Spleen (tissue), 13 donors: Measurements from ENCODE around the gene FSIP1. TPM values are rescaled to one million over a fixed set of nuclear protein-coding genes. Genes with fewer than 3 reads are reported as not detected.

Source experiments
- DNase-seq: peaks from one replicate; pipeline ENCODE4 v3.0.0-alpha.2; 2020
- H3K27ac ChIP-seq, 8 donors: fragments of 200-600 bp; sonication (generic) in 7 of 8; 1 replicate in 4 of 8; 2 replicates in 4 of 8; pipeline versions ENCODE4 v1.5.0 to v1.8.0; 2016 to 2021; ENCODE audit warnings: inconsistent platforms in 4 of 8, mild to moderate bottlenecking in 4 of 8, moderate library complexity in 1 of 8
- H3K27me3 ChIP-seq, 7 donors: fragments of 200-600 bp; sonication (generic) in 6 of 7; replicated peaks in 1 of 7; 1 replicate in 4 of 7; 2 replicates in 3 of 7; pipeline versions ENCODE4 v1.5.0 to v1.8.0; 2016 to 2021; ENCODE audit warnings: inconsistent platforms in 3 of 7, mild to moderate bottlenecking in 1 of 7
- H3K36me3 ChIP-seq, 6 donors: fragments of 200-600 bp; sonication (generic) in 5 of 6; 1 replicate in 4 of 6; 2 replicates in 2 of 6; pipeline versions ENCODE4 v1.5.0 to v1.8.0; 2016 to 2021; ENCODE audit warnings: inconsistent platforms in 2 of 6
- H3K4me1 ChIP-seq, 6 donors: fragments of 200-600 bp; sonication (generic) in 5 of 6; 1 replicate in 3 of 6; 2 replicates in 3 of 6; pipeline versions ENCODE4 v1.5.0 to v1.8.0; 2016 to 2021; ENCODE audit warnings: inconsistent platforms in 3 of 6
- H3K4me3 ChIP-seq, 8 donors: fragments of 200-600 bp; sonication (generic) in 7 of 8; 1 replicate in 4 of 8; 2 replicates in 4 of 8; pipeline versions ENCODE4 v1.5.0 to v1.8.0; 2016 to 2021; ENCODE audit warnings: inconsistent platforms in 4 of 8, mild to moderate bottlenecking in 4 of 8, moderate library complexity in 2 of 8
- H3K9me3 ChIP-seq, 8 donors: fragments of 200-600 bp; sonication (generic) in 7 of 8; 1 replicate in 4 of 8; 2 replicates in 4 of 8; pipeline versions ENCODE4 v1.5.0 to v1.8.0; 2016 to 2021; ENCODE audit warnings: inconsistent platforms in 4 of 8
- CTCF ChIP-seq, 11 experiments: fragments of 200-600 bp in 7 of 11; fragments of 450-650 bp in 4 of 11; sonication (generic) in 4 of 11; IDR thresholded peaks in 8 of 11; conservative IDR thresholded peaks in 3 of 11; 1 replicate in 7 of 11; 2 replicates in 4 of 11; pipeline versions ENCODE4 v1.4.0 to v1.8.0; 2016 to 2021; ENCODE audit warnings: antibody characterized with exemption in 11 of 11, inconsistent platforms in 4 of 11, mild to moderate bottlenecking in 1 of 11
- POLR2A ChIP-seq, 3 donors: fragments of 450-650 bp; IDR thresholded peaks; one replicate each; pipeline ENCODE4 v1.5.1; 2017; ENCODE audit warnings: antibody characterized with exemption in 3 of 3, mild to moderate bottlenecking in 1 of 3
- POLR2AphosphoS5 ChIP-seq, 3 donors: sonication (generic); formaldehyde crosslinking; IDR thresholded peaks; one replicate each; pipeline ENCODE4 v1.5.1; 2017; ENCODE audit warnings: antibody characterized with exemption in 3 of 3
- WGBS, 5 donors: extraction: QIAGEN DNeasy Blood & Tissue Kit in 3 of 5; methylation state at CpG; one replicate each; pipeline versions ENCODE4 v1.1.5 to v1.1.7; 2013 to 2018; 5-methylcytosine and 5-hydroxymethylcytosine counted together
- intact Hi-C: fragments of 100-400 bp; cut with DNase I; formaldehyde crosslinking; loops from one replicate; pipeline ENCODE4 v1.15.0; 2023; ENCODE audit warnings: low total_unique reads
- long read RNA-seq, 2 donors: transcript quantifications; one replicate each; lab custom pipeline, GENCODE V29; 2026
- polyA plus RNA-seq, 3 donors: library from polyadenylated mRNA; stranded (reverse); fragments of 200-250 nt; gene quantifications; one replicate each; pipeline ENCODE4 v1.2.1, GENCODE V29; 2013
- total RNA-seq, 7 donors: library from RNA; depleted of rRNA in 3 of 7; stranded (reverse); fragments of >200 nt in 3 of 7; fragmentation: NEBNext Ultra II Directional in 4 of 7; extraction: Animal tissue kit (Norgen Biotek cat#: 25700) in 4 of 7; gene quantifications; one replicate each; pipeline versions ENCODE4 v1.1.0 to v1.2.1, GENCODE V29; 2016 to 2021
- donor health status: healthy with polysubstance abuse.
- donor health status: DM: no; HTN: no; CAD: no; lungs with moderate emphysema.
- donor health status: DM: no; HTN: no; CAD: no.
- donor health status: Bipolar disorder and iron deficiency.
- donor health status: healthy.
- donor health status: DM: no; HTN: no; CAD: no.
- donor health status: DM: yes; HTN: yes; CAD: no.

The FSIP1 gene
- 1 to 10 TPM in 1 of 7 donors, under 1 TPM in 6; 0.28 to 2.3 (median 0.63) TPM for total RNA-seq
- under 1 TPM; 0.09 to 0.13 (median 0.12) TPM for polyA plus RNA-seq
- long read RNA-seq, donor 1: 0 reads
- long read RNA-seq, donor 2: 0 reads

- WGBS, 5 donors: 0 to 2% (median 0%) methylated on average over 14 to 64 of the region's 64 CpGs
- peak within 1 kb of the TSS; percentile 73 to 99 (median 98) for H3K4me3 ChIP-seq
- no peaks in the 10 kb centered on the region for H3K9me3 ChIP-seq
- H3K36me3 ChIP-seq: no peaks in the 10 kb centered on the region
- peak; percentile 99 for DNase-seq
- H3K27me3 ChIP-seq: no peaks in the 10 kb centered on the region
- TF ChIP-seq POLR2A (IDR thresholded peaks at IDR 0.05): peak in 1 of 3 donors; percentile 24
- TF ChIP-seq POLR2AphosphoS5 (IDR thresholded peaks at IDR 0.05): peak; percentile 90 to 94 (median 92)
- TF ChIP-seq CTCF (IDR thresholded peaks at IDR 0.05 in 8 of 11, conservative IDR thresholded peaks at IDR 0.05 in 3 of 11): peak in 2 of 11 experiments; percentile 17 to 30
- H3K4me1 ChIP-seq: peaks cover 6 to 51% (median 35%) of the 10 kb centered on the region in 6 donors
- peak within 1 kb of the TSS; percentile 56 to 91 (median 82) for H3K27ac ChIP-seq
- intact Hi-C loops: loop anchor here (10.0 kb wide), 1 partner anchor 92 kb away; no protein-coding TSS in a partner anchor
Observed at GRCh38 chr15:39782441-39783138, at the start of gene FSIP1. Gene FSIP1, minus strand, starts transcription at chr15:39782841. Its CDS starts 6,317 bp downstream, at chr15:39776524.

- Histone ChIP-seq H3K4me1 (no peaks in the 10 kb centered on the region), H3K4me3 (no peak overlapping the region), H3K36me3 (no peaks in the 10 kb centered on the region), H3K27me3 (peaks cover 0 to 7% (median 0%) of the 10 kb centered on the region in 7 donors), H3K27ac (no peak overlapping the region), H3K9me3 (no peaks in the 10 kb centered on the region)
- WGBS, 5 donors: 35 to 59% (median 42%) methylated on average over 1 of the region's 1 CpG
- no peak for TF ChIP-seq POLR2AphosphoS5 (IDR thresholded peaks at IDR 0.05)
- TF ChIP-seq POLR2A (IDR thresholded peaks at IDR 0.05): no peak
- TF ChIP-seq CTCF (IDR thresholded peaks at IDR 0.05 in 8 of 11, conservative IDR thresholded peaks at IDR 0.05 in 3 of 11): no peak
- intact Hi-C loops: no loop called here
- DNase-seq: no peak
Observed at GRCh38 chr15:39830166-39830565, 47.5 kb upstream of the FSIP1 start.

- intact Hi-C loops: no loop called here
- H3K9me3 ChIP-seq: no peaks in the 10 kb centered on the region
- H3K27me3 ChIP-seq: peaks cover 0 to 7% (median 0%) of the 10 kb centered on the region in 7 donors
- TF ChIP-seq POLR2A (IDR thresholded peaks at IDR 0.05) (no peak), CTCF (IDR thresholded peaks at IDR 0.05 in 8 of 11, conservative IDR thresholded peaks at IDR 0.05 in 3 of 11) (no peak), POLR2AphosphoS5 (IDR thresholded peaks at IDR 0.05) (no peak)
- no peaks in the 10 kb centered on the region for H3K36me3 ChIP-seq
- H3K4me1 ChIP-seq: no peaks in the 10 kb centered on the region
- H3K27ac ChIP-seq: no peak overlapping the region
- 70 to 78% (median 74%) methylated on average over 6 of the region's 6 CpGs for WGBS, 5 donors
- no peak overlapping the region for H3K4me3 ChIP-seq
- DNase-seq: no peak
Observed at GRCh38 chr15:39828374-39828931, 45.8 kb upstream of the FSIP1 start.

GRCh38 chr15:39826975-39827374 is 44.3 kb upstream of the FSIP1 start:
- no peak overlapping the region for H3K4me3 ChIP-seq
- no peak for TF ChIP-seq POLR2A (IDR thresholded peaks at IDR 0.05)
- no peak for TF ChIP-seq CTCF (IDR thresholded peaks at IDR 0.05 in 8 of 11, conservative IDR thresholded peaks at IDR 0.05 in 3 of 11)
- no peak for TF ChIP-seq POLR2AphosphoS5 (IDR thresholded peaks at IDR 0.05)
- intact Hi-C loops: no loop called here
- H3K9me3 ChIP-seq: no peaks in the 10 kb centered on the region
- DNase-seq: no peak
- H3K4me1 ChIP-seq: no peaks in the 10 kb centered on the region
- H3K27ac ChIP-seq: no peak overlapping the region
- H3K27me3 ChIP-seq: peaks cover 0 to 7% (median 0%) of the 10 kb centered on the region in 7 donors
- 87 to 99% (median 95%) methylated on average over 2 of the region's 2 CpGs for WGBS, 5 donors
- no peaks in the 10 kb centered on the region for H3K36me3 ChIP-seq
